A549 (cell line): ENCODE measurements around the gene CBX4. TPM values are rescaled to one million over a fixed set of nuclear protein-coding genes. Genes with fewer than 3 reads are reported as not detected.

ENCODE experiments used
- ATAC-seq, 2 experiments: fragments of 200-7000 bp in 1 of 2; fragments of >200 bp in 1 of 2; cut with Nextera tagmentation in 1 of 2; cut with Tn5 transposase in 1 of 2; 3 replicates each; pipeline versions ENCODE4 v1.8.0 to v1.9.1; 2018 to 2020; ENCODE audit warnings: mild to moderate bottlenecking in 1 of 2, moderate library complexity in 1 of 2
- CTCF ChIA-PET: fragments of 300-600 bp; sonication (Branson Sonifier 250); formaldehyde crosslinking; extraction: SDS; loops from one replicate; lab custom pipeline; 2021; ENCODE audit warnings: antibody characterized with exemption, inconsistent platforms; lab: Yijun Ruan, JAX
- POLR2A ChIA-PET: fragments of 350-600 bp; formaldehyde crosslinking; extraction: SDS; loops from one replicate; lab custom pipeline; 2021; ENCODE audit warnings: antibody characterized with exemption, inconsistent platforms; lab: Yijun Ruan, JAX
- DNase-seq, 2 experiments: peaks; one replicate each; pipeline versions ENCODE4 v3.0.0 to v3.0.0-alpha.2; 2011 to 2016; ENCODE audit warnings: low read depth in 1 of 2, low spot score in 1 of 2
- FAIRE-seq: peaks from 2 replicates; lab custom pipeline; 2011; peaks lifted over from hg19 to GRCh38; lab: Jason Lieb, UNC
- H3K27ac ChIP-seq, 2 experiments: fragments of >200 bp; sonication (Bioruptor Twin); formaldehyde crosslinking; 3 replicates each; pipeline ENCODE4 v1.5.1; 2016 to 2017
- H3K4me1 ChIP-seq: fragments of >200 bp; sonication (Bioruptor Twin); formaldehyde crosslinking; 3 replicates; pipeline ENCODE4 v1.6.1; 2016
- H3K4me2 ChIP-seq: fragments of >200 bp; sonication (Bioruptor Twin); formaldehyde crosslinking; 3 replicates; pipeline ENCODE4 v1.6.1; 2016
- H3K4me3 ChIP-seq: fragments of >200 bp; sonication (Bioruptor Twin); formaldehyde crosslinking; 3 replicates; pipeline ENCODE4 v1.5.1; 2016
- H3K9me3 ChIP-seq: fragments of >200 bp; sonication (Bioruptor Twin); formaldehyde crosslinking; 3 replicates; pipeline ENCODE4 v1.6.1; 2016
- E2F6 ChIP-seq: IDR thresholded peaks from 2 replicates; pipeline ENCODE4 v1.6.1; 2012; ENCODE audit warnings: low read depth, borderline replicate concordance
- EHMT2 ChIP-seq: fragments of 200-600 bp; sonication (generic); IDR thresholded peaks from 2 replicates; pipeline ENCODE4 v1.6.1; 2016; ENCODE audit warnings: antibody characterized with exemption, low read depth, mild to moderate bottlenecking, moderate library complexity
- EP300 ChIP-seq, 2 experiments: fragments of >200 bp; sonication (Bioruptor Twin); formaldehyde crosslinking; IDR thresholded peaks; 2 replicates in 1 of 2; 3 replicates in 1 of 2; pipeline ENCODE4 v1.6.1; 2016 to 2017
- ESRRA ChIP-seq: fragments of 150-350 bp; IDR thresholded peaks from 2 replicates; pipeline ENCODE4 v1.6.1; 2014; ENCODE audit warnings: mild to moderate bottlenecking, low read length, borderline replicate concordance
- FOSL2 ChIP-seq, 2 experiments: fragments of 450-650 bp in 1 of 2; fragments of >200 bp in 1 of 2; sonication (Bioruptor Twin) in 1 of 2; formaldehyde crosslinking; IDR thresholded peaks; 2 replicates each; pipeline versions ENCODE4 v1.5.0 to v1.6.1; 2016 to 2020; ENCODE audit warnings: mild to moderate bottlenecking in 1 of 2, moderate library complexity in 1 of 2
- HES2 ChIP-seq: fragments of >200 bp; sonication (Bioruptor Twin); formaldehyde crosslinking; IDR thresholded peaks from 2 replicates; pipeline ENCODE4 v1.6.1; 2016
- JUN ChIP-seq, 2 experiments: fragments of >200 bp; sonication (Bioruptor Twin); formaldehyde crosslinking; IDR thresholded peaks; 2 replicates in 1 of 2; 3 replicates in 1 of 2; pipeline ENCODE4 v1.6.1; 2016 to 2017
- MYC ChIP-seq: IDR thresholded peaks from 2 replicates; pipeline ENCODE4 v1.6.1; 2012; ENCODE audit warnings: mild to moderate bottlenecking, inconsistent platforms, low read length, improper control_type of control experiment, borderline replicate concordance
- NFE2L2 ChIP-seq: fragments of 150-350 bp; conservative IDR thresholded peaks from 2 replicates; pipeline ENCODE4 v1.6.1; 2014; ENCODE audit warnings: low read length
- PBX3 ChIP-seq: IDR thresholded peaks from 2 replicates; pipeline ENCODE4 v1.6.1; 2012
- PHF8 ChIP-seq: fragments of 200-600 bp; sonication (generic); IDR thresholded peaks from 2 replicates; pipeline ENCODE4 v1.6.1; 2016; ENCODE audit warnings: low read depth, mild to moderate bottlenecking, antibody characterized with exemption, moderate library complexity, borderline replicate concordance
- POLR2A ChIP-seq: IDR thresholded peaks from 2 replicates; pipeline ENCODE4 v1.6.1; 2012; ENCODE audit warnings: mild to moderate bottlenecking, low read length
- SMC3 ChIP-seq: fragments of >200 bp; sonication (Bioruptor Twin); formaldehyde crosslinking; IDR thresholded peaks from 3 replicates; pipeline ENCODE4 v1.6.1; 2018; ENCODE audit warnings: inconsistent platforms
- TP53 ChIP-seq: fragments of 250-450 bp; sonication (Bioruptor Pico); IDR thresholded peaks from 2 replicates; pipeline ENCODE4 v1.5.0; 2021; ENCODE audit warnings: mild to moderate bottlenecking, moderate library complexity
- ZSCAN20 ChIP-seq: fragments of 250-450 bp; sonication (Bioruptor Pico); IDR thresholded peaks from 2 replicates; pipeline ENCODE4 v1.8.0; 2022; ENCODE audit warnings: mild to moderate bottlenecking, moderate library complexity
- WGBS: methylation state at CpG from one replicate; pipeline ENCODE4 v1.1.6; 2017; ENCODE audit errors: missing lambda C conversion rate; 5-methylcytosine and 5-hydroxymethylcytosine counted together
- polyA plus RNA-seq, 4 experiments: library from polyadenylated mRNA; depleted of rRNA in 3 of 4; stranded (reverse); fragments of >200 nt; fragmentation: RNase III in 1 of 4; extraction: RNeasy Plus Mini Kit Qiagen cat#74134 plus additional on column Dnase treatment in 1 of 4; gene quantifications; 2 replicates in 3 of 4; 3 replicates in 1 of 4; pipeline ENCODE4 v1.2.3, GENCODE V29; 2011 to 2017
- TF ChIP-seq, protein P1 (sequence below): IDR thresholded peaks from 2 replicates; pipeline ENCODE4 v1.6.1; 2012
- TF ChIP-seq, protein P2 (sequence below): fragments of >200 bp; sonication (Bioruptor Twin); formaldehyde crosslinking; IDR thresholded peaks from 3 replicates; pipeline ENCODE4 v1.6.1; 2016

Gene CBX4
- polyA plus RNA-seq, 2 of the 4 experiments (the other 2 are of a cell fraction): 31.0 to 34.1 TPM

- ChIA-PET CTCF (interaction anchor here (1.0 to 39.8 kb wide), 10 partner anchors 5 to 209 kb away, joined by 3 to 1281 read pairs (median 52); partner anchors contain the start of genes CBX4 and CBX8), POLR2A (interaction anchor here (0.5 to 6.6 kb wide), 6 partner anchors 16 to 60 kb away, joined by 3 to 84 read pairs (median 32); partner anchors contain the start of genes CBX4 and CBX8)
- peaks cover 40% of the 10 kb centered on the region for H3K4me1 ChIP-seq
- no peaks in the 10 kb centered on the region for H3K9me3 ChIP-seq
- H3K4me2 ChIP-seq: peak overlapping the region; percentile 94
- H3K4me3 ChIP-seq: peak overlapping the region; percentile 77
- ATAC-seq (no peak), FAIRE-seq (no peak), DNase-seq (peak in 1 of 2 experiments; percentile 64)
- peak; percentile 52 for TF ChIP-seq POLR2A
- TF ChIP-seq, protein P1, sequence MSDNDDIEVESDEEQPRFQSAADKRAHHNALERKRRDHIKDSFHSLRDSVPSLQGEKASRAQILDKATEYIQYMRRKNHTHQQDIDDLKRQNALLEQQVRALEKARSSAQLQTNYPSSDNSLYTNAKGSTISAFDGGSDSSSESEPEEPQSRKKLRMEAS: peak; percentile 86
- TF ChIP-seq, protein P2, sequence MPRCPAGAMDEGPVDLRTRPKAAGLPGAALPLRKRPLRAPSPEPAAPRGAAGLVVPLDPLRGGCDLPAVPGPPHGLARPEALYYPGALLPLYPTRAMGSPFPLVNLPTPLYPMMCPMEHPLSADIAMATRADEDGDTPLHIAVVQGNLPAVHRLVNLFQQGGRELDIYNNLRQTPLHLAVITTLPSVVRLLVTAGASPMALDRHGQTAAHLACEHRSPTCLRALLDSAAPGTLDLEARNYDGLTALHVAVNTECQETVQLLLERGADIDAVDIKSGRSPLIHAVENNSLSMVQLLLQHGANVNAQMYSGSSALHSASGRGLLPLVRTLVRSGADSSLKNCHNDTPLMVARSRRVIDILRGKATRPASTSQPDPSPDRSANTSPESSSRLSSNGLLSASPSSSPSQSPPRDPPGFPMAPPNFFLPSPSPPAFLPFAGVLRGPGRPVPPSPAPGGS: peak; percentile 43; the same call in 1 of the 3 replicates
- peak in 1 of 2 experiments; percentile 89; a peak in 3 of 5 replicates for TF ChIP-seq JUN (IDR thresholded peaks at IDR 0.05)
- no peak for TF ChIP-seq PBX3
- TF ChIP-seq FOSL2 (IDR thresholded peaks at IDR 0.05): no peak
- no peak for TF ChIP-seq FOSL2 (CRISPR knock-in tag; IDR thresholded peaks at IDR 0.05)
- no peak; a peak in 1 of 5 replicates for TF ChIP-seq EP300 (IDR thresholded peaks at IDR 0.05)
- TF ChIP-seq ZSCAN20: 0 out of 2 replicates have a peak, but pooled peaks have one; percentile 40
- TF ChIP-seq E2F6: peak; percentile 86
- TF ChIP-seq HES2: no peak
- TF ChIP-seq ESRRA: no peak
- no peak for TF ChIP-seq SMC3
- no peak for TF ChIP-seq EHMT2
- TF ChIP-seq MYC: peak; percentile 68; the same call in 1 of the 2 replicates
- no peak for TF ChIP-seq TP53 (CRISPR knock-in tag)
- H3K27ac ChIP-seq: peak overlapping the region; percentile 95 to 99
- 80% methylated on average over 8 of the region's 89 CpGs for WGBS
These were observed 25.7 kb downstream of the CBX4 start for GRCh38 chr17:79813297-79814126.

- ChIA-PET POLR2A (interaction anchor here (0.9 to 6.6 kb wide), 5 partner anchors 15 to 32 kb away, joined by 5 to 84 read pairs (median 58); partner anchors contain the start of genes CBX4 and CBX8), CTCF (interaction anchor here (0.6 to 39.8 kb wide), 21 partner anchors 4 to 1386 kb away, joined by 3 to 1281 read pairs (median 9); partner anchors contain the start of genes CBX2, CBX4 and CBX8)
- H3K9me3 ChIP-seq: no peaks in the 10 kb centered on the region
- peak overlapping the region; percentile 77 for H3K4me3 ChIP-seq
- no peak for TF ChIP-seq NFE2L2
- TF ChIP-seq PHF8: peak; percentile 14; the same call in 1 of the 2 replicates
- no peak for ATAC-seq
- peak overlapping the region; percentile 94 for H3K4me2 ChIP-seq
- no peak for DNase-seq
- H3K4me1 ChIP-seq: peaks cover 40% of the 10 kb centered on the region
- WGBS: 53% methylated on average over 53 of the region's 72 CpGs
- peak overlapping the region; percentile 95 to 99 for H3K27ac ChIP-seq
- no peak for FAIRE-seq
These were observed 26.6 kb downstream of the CBX4 start for GRCh38 chr17:79812353-79813258.
